Activated CD8-positive, alpha-beta memory T cell treated with anti-CD3 and anti-CD28 coated beads, Interleukin-2, amount 50 U/mL, for 24 hours (primary cell): ENCODE data around the gene SPATA33.
"Not testable (repeated sequence)": the region's sequence is repeated elsewhere in the genome, so short reads cannot be mapped to it uniquely, and the experiment has no call there.

Source experiments
- DNase-seq: peaks from one replicate; pipeline ENCODE4 v3.0.0-alpha.2; 2020; ENCODE audit errors: extremely low read depth

Gene SPATA33

DNA sequence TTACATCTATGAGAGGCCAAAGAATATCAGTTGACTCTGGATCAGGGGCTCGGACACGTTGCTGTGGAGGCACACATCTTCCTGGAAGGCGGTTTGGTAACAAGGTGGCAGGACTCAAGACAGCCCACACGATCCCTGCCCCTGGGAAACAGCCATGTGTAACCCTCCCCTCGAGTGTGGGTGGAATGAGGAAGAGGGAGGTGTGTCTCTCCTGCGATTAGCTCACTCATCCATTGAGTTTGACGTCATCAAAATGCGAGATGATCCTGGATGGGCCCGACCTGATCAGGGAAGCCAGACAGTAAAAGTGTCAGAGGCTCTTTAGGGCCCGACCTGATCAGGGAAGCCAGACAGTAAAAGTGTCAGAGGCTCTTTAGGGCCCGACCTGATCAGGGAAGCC is 6.6 kb downstream of the SPATA33 start:
- not testable (repeated sequence) for DNase-seq

DNA sequence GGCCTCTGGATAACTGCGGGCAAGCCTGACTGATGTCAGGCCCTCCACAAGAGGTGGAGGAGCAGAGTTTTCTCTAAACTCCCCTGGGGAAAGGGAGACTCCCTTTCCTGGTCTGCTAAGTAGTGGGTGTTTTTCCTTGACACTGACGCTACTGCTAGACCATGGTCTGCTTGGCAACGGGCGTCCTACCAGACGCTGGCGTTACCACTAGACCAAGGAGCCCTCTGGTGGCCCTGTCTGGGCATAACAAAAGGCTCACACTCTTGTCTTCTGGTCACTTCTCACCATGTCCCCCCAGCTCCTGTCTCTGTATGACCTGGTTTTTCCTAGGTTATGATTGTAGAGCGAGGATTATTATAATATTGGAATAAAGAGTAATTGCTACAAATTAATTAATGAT is 9.4 kb downstream of the SPATA33 start:
- not testable (repeated sequence) for DNase-seq

GRCh38 chr16:89667633-89668032 is 10.0 kb downstream of the SPATA33 start:
- DNase-seq = no peak

GRCh38 chr16:89668790-89669158 is 11.1 kb downstream of the SPATA33 start:
- DNase-seq = no peak

DNA sequence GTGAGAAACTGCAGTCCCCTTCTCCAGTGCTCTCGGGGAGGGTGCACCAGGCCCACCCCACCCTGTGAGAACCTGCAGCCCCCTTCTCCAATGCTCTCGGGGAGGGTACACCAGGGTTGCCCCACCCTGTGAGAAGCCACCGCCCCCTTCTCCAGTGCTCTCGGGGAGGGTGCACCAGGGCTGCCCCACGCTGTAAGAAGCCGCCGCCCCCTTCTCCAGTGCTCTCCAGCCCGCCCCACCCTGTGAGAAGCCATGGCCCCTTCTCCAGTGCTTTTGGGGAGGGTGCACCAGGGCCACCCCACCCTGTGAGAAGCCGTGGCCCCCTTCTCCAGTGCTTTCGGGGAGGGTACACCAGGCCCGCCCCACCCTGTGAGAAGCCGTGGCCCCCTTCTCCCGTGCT is 12.1 kb downstream of the SPATA33 start:
- no peak for DNase-seq

DNA sequence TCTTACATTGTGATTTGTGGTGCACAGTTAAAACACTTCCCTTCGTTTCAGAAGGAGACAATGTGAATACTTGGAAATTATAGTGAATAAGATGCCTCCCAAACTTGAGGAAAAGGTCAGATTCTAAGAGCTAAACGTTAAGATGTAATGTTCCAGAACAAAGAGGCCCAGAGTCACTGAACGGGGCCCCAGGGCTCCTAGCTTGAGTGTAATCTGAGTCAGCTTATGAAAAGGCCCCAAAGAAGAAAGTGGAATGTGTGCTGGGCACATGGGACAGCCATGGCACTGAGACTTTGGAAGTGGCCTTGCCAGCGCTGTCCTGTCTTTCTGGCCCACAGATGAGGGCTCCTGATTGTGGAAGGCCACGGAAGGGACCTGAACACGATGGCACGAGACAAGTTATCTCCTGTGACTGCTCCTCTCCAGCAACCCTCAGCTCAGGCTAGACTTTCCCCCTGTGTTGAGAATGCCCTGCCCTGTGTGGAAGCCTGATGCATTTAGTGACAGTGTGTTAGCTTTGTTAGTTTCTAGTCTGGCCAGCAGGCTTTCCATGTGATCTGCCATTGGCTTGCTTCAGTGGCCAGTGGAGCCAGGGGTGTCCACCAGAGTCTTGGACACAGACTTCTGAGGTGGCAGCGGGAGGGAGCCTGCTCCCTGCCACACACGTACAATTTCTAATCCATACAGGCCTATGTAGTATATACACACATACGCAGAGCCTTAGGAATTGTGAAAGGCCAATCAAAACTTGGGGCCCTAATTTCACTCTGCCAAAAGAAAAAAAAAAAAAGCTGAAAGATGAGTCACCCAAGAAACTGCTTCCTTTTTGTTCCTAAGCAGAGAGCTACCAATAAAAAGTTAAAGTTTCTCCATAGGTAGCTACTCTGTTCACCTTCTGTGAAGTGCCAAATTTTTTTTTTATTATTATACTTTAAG is 13.1 kb downstream of the SPATA33 start:
- DNase-seq = no peak

- not testable (repeated sequence) for DNase-seq
These were observed 13.9 kb downstream of the SPATA33 start for GRCh38 chr16:89671565-89671964.

- no peak for DNase-seq
These were observed 14.7 kb downstream of the SPATA33 start for GRCh38 chr16:89672177-89672941.

DNA sequence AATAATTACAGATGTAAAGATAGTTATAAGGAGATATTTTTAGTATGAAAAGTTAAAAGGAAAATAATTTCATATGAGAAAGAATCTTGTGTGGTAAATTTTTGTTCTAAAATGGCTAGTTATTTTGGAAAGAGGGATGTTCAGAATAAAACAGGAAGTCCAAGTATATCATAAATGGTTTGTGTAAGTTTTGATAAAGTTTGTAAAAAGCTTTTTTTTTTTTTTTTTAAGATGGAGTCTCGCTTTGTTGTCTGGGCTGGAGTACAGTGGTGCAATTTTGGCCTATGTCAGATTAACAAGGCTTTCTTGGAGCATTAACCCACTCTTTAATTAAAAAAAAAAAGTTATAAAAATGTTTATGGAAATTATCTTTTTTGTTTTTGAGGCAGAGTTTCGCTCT is 20.6 kb downstream of the SPATA33 start:
- no peak for DNase-seq

DNA sequence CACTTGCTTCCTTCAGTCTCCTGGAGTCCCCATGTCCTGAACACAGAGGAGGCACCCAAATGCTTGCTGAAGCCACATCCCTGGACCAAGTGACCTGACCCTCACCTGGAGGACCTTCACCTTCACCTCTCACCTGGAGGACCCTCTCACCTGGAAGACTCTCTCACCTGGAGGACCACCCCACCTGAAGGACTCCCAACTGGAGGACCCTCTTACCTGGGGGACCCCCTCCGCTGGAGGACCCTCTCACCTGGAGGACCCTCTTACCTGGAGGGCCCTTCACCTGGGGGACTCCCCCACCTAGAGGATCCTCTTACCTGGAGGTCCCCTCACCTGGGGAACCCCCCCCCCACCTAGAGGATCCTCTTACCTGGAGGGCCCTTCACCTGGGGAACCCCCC is 28.3 kb downstream of the SPATA33 start:
- DNase-seq = no peak

- peak; percentile 71 for DNase-seq
These were observed 29.0 kb downstream of the SPATA33 start, which contains the start of gene CDK10 for GRCh38 chr16:89686520-89687091. Gene CDK10, plus strand, starts transcription at chr16:89686689. Its CDS starts 22 bp downstream, at chr16:89686711.

DNA sequence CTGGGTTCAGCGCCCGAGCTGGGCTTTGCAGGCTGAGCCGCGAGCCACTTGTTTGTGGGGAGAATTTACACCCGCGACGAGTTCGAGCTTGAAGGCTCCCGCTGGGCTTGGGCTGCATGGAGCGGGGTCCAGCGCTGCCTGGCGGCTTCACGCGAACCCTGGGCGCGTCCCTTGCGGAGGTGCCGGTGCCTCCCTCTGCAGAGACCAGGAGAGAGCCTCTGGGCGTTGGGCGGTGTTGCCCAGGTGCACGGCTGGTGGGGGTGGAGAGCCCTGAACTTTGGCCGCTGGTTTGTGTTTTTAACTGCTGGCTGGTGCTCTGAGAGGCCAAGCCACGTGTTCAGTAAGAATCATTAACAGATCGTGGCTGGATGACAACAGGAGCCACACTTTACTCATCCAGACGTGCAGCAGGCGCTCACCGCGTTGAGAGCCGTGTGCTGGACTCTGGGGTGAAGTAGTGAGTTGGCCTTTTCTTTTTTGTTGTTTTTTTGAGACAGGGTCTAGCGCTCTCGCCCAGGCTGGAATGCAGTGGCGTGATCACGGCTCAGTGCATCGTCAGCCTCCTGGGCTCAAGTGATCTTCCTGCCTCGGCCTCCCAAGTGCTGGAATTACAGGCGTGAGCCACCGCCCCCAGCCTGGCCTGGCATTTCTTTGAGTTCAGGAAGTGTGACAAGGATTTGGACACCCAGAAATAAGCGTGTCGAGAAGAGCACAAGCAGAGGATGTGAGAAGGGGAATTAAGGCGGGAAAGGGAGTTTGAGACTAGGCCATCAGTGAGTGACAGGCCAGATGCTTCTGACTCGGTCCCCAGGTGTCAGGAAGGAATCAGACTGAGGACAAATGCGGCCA is 29.7 kb downstream of the SPATA33 start:
- DNase-seq = no peak

DNA sequence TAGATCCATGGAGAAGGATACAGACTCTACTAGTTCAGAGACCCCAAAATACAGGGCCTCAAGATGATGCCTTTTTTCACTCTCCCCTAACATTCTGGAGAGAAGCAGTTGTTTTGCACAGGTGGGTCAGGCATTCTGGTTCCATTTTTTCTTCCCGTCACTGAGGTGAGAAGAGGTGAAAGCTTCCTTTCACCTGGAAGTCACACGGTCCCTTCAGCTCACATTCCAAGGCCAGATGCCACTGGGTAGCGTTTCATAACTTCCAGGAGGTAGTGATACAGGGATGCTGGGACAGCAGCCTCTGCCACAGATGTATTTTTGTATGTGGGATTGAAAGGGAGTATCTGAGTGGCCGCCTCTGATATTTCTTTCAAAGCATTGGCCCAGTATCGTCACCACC is 30.8 kb downstream of the SPATA33 start:
- DNase-seq = no peak

- DNase-seq = no peak
These were observed 31.5 kb downstream of the SPATA33 start for GRCh38 chr16:89689142-89689541.

DNA sequence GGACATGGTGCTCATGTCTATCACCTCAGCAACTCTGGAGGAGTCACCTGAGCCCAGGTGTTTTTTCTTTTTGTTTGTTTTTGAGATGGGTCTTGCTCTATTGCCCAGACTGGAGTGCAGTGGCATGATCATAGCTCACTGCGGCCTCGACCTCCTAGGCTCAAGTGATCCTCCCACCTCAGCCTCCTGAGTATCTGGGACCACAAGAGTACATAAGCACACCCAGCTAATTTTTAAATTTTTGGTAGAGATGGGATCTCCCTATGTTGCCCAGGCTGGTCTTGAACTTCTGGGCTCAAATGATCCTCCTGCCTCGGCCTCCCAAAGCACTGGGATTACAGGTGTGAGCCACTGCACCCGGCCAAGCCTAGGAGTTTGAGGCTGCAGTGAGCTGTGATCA is 32.0 kb downstream of the SPATA33 start:
- DNase-seq = not testable (repeated sequence)

GRCh38 chr16:89690392-89690901 is 32.8 kb downstream of the SPATA33 start:
- DNase-seq = no peak

- no peak for DNase-seq
These were observed 33.8 kb downstream of the SPATA33 start for GRCh38 chr16:89691231-89691985.

- no peak for DNase-seq
These were observed 34.4 kb downstream of the SPATA33 start for GRCh38 chr16:89691986-89692569.

DNA sequence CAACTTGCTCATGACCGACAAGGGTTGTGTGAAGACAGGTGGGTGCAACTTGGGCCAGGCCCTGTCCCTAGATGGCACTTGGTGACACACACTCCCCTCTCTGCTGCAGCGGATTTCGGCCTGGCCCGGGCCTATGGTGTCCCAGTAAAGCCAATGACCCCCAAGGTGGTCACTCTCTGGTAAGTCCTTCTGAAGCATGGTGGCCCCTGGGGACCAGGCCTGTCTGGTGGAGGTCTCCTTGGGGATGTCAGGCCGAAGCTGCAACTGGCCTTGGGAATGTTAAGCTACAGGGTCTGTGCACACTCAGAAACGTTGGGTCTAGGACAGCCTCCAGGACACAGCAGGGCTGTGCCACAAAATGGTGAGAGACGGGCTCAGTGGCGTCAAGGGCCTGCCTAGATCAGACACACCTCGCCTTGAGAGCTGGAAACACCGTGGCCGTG is 35.7 kb downstream of the SPATA33 start:
- no peak for DNase-seq
